PC-9 (cell line): ENCODE measurements around the gene CD28. TPM values are rescaled to one million over a fixed set of nuclear protein-coding genes. Genes with fewer than 3 reads are reported as not detected.
"Not testable (repeated sequence)": the region's sequence is repeated elsewhere in the genome, so short reads cannot be mapped to it uniquely, and the experiment has no call there.

ENCODE experiments used
- BruUV-seq: library from RNA; stranded (reverse); fragments of 400-500 nt; replicated peaks from 2 replicates; lab custom pipeline; 2021; lab: Mats Ljungman, UMichigan
- CTCF ChIA-PET: fragments of 300-600 bp; sonication (Branson Sonifier 250); formaldehyde crosslinking; loops from one replicate; lab custom pipeline; 2022; ENCODE audit warnings: antibody characterized with exemption; lab: Charles Lee
- POLR2A ChIA-PET: fragments of 300-600 bp; sonication (Branson Sonifier 250); formaldehyde crosslinking; loops from one replicate; lab custom pipeline; 2022; ENCODE audit warnings: antibody characterized with exemption; ENCODE audit not compliant: unreplicated experiment; lab: Charles Lee
- DNase-seq, 2 experiments: peaks; one replicate each; pipeline versions ENCODE4 v3.0.0 to v3.0.0-alpha.2; 2015 to 2022; ENCODE audit warnings: mixed read lengths in 1 of 2
- H2AFZ ChIP-seq: fragments of 200-600 bp; sonication (generic); 2 replicates; pipeline ENCODE4 v1.8.1; 2017; ENCODE audit warnings: antibody characterized with exemption
- H3F3A ChIP-seq: fragments of 200-600 bp; sonication (generic); 2 replicates; pipeline ENCODE4 v1.8.1; 2017; ENCODE audit warnings: antibody characterized with exemption, mild to moderate bottlenecking, low read depth; ENCODE audit not compliant: insufficient read depth
- H3K27ac ChIP-seq: fragments of 200-600 bp; sonication (generic); 2 replicates; pipeline ENCODE4 v1.6.1; 2016; ENCODE audit warnings: mixed run types
- H3K27me3 ChIP-seq: fragments of 200-600 bp; sonication (generic); 2 replicates; pipeline ENCODE4 v1.6.1; 2016; ENCODE audit warnings: low read depth, mixed run types; ENCODE audit not compliant: insufficient read depth
- H3K36me3 ChIP-seq: fragments of 200-600 bp; sonication (generic); 2 replicates; pipeline ENCODE4 v1.6.1; 2016; ENCODE audit warnings: low read depth, mixed run types
- H3K4me1 ChIP-seq: fragments of 200-600 bp; sonication (generic); replicated peaks from 2 replicates; pipeline ENCODE4 v1.6.1; 2016; ENCODE audit warnings: mixed run types; ENCODE audit not compliant: insufficient read depth
- H3K4me2 ChIP-seq: fragments of 200-600 bp; sonication (generic); 2 replicates; pipeline ENCODE4 v1.6.1; 2017; ENCODE audit warnings: mixed run types
- H3K4me3 ChIP-seq: fragments of 200-600 bp; sonication (generic); 2 replicates; pipeline ENCODE4 v1.6.1; 2016; ENCODE audit warnings: mixed run types
- H3K79me2 ChIP-seq: fragments of 200-600 bp; sonication (generic); 2 replicates; pipeline ENCODE4 v1.6.1; 2017; ENCODE audit warnings: low read depth, mixed run types
- H3K9me2 ChIP-seq: fragments of 200-600 bp; sonication (generic); 2 replicates; pipeline ENCODE4 v1.8.1; 2017; ENCODE audit warnings: mild to moderate bottlenecking; ENCODE audit not compliant: insufficient read depth
- H3K9me3 ChIP-seq: fragments of 200-600 bp; sonication (generic); 2 replicates; pipeline ENCODE4 v1.8.1; 2016; ENCODE audit warnings: low read depth; ENCODE audit not compliant: insufficient read depth
- H4K20me1 ChIP-seq: fragments of 200-600 bp; sonication (generic); 2 replicates; pipeline ENCODE4 v1.8.1; 2017; ENCODE audit not compliant: insufficient read depth
- EZH2 ChIP-seq: fragments of 200-600 bp; sonication (generic); IDR thresholded peaks from 2 replicates; pipeline ENCODE4 v1.8.0; 2017; ENCODE audit warnings: antibody characterized with exemption, low read depth
- intact Hi-C: fragments of 100-400 bp; cut with micrococcal nuclease; formaldehyde crosslinking; loops from one replicate; pipeline ENCODE4 v1.10.0; 2022; ENCODE audit not compliant: unreplicated experiment
- total RNA-seq: library from RNA; stranded (reverse); gene quantifications from 2 replicates; pipeline ENCODE4 v1.2.3, GENCODE V29; 2021
- TF ChIP-seq, protein P1 (sequence below): fragments of 200-600 bp; sonication (generic); conservative IDR thresholded peaks from 2 replicates; pipeline ENCODE4 v1.6.1; 2017; ENCODE audit warnings: mixed run types, antibody characterized with exemption, mild to moderate bottlenecking, moderate library complexity

The CD28 gene
- total RNA-seq, 1 experiment from 2014 or later = not detected

DNA sequence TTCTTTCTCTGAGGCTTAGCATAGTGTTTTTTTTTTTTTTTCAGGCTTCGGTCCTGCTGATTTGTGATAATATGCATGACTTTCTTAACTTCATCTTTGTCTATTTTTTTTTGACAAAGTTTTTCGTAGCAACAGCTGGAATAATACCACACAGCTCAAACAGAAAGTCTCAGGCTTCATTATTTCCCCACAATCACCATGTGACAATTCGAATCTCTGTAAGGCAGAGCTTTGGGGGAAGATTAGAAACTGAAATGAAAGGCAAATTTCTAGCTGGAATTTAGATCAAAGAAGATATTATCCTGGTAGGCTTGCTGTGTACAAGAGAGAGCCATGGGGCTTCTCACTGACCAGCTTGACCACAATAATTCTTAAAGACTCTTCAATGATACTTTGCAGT lies 12.2 kb upstream of the CD28 start:
- CTCF ChIA-PET = no interaction called here
- no TSS peak for BruUV-seq

DNA sequence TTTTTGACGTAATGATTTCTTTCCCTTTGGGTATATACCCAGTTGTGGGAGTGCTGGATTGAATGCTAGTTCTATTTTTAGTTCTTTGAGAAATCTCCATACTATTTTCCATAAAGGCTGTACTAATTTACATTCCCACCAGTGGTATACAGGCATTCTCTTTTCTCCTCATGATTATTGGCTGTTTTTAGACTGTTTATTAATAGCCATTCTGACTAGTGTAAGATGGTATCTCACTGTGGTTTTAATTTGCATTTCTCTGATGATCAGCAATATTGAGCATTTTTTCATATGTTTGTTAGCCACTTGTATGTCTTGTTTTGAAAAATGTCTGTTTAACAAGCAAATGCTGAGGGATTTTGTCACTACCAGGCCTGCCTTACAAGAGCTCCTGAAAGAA lies 9.2 kb upstream of the CD28 start:
- POLR2A ChIA-PET = no interaction called here
- no TSS peak for BruUV-seq
- H3K4me1 ChIP-seq = no peaks in the 10 kb centered on the region

More for the DNA sequence above, 12.2 kb upstream of the CD28 start:
- TF ChIP-seq, protein P1, sequence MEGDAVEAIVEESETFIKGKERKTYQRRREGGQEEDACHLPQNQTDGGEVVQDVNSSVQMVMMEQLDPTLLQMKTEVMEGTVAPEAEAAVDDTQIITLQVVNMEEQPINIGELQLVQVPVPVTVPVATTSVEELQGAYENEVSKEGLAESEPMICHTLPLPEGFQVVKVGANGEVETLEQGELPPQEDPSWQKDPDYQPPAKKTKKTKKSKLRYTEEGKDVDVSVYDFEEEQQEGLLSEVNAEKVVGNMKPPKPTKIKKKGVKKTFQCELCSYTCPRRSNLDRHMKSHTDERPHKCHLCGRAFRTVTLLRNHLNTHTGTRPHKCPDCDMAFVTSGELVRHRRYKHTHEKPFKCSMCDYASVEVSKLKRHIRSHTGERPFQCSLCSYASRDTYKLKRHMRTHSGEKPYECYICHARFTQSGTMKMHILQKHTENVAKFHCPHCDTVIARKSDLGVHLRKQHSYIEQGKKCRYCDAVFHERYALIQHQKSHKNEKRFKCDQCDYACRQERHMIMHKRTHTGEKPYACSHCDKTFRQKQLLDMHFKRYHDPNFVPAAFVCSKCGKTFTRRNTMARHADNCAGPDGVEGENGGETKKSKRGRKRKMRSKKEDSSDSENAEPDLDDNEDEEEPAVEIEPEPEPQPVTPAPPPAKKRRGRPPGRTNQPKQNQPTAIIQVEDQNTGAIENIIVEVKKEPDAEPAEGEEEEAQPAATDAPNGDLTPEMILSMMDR = no peak
- TF ChIP-seq EZH2 = no peak
- Histone ChIP-seq H3K36me3 (no peaks in the 10 kb centered on the region), H4K20me1 (no peaks in the 10 kb centered on the region), H3K4me2 (no peak overlapping the region), H3K79me2 (no peaks in the 10 kb centered on the region), H3K4me1 (no peaks in the 10 kb centered on the region), H3K27me3 (no peaks in the 10 kb centered on the region), H3K27ac (no peak overlapping the region), H2AFZ (no peak overlapping the region), H3F3A (no peaks in the 10 kb centered on the region), H3K9me3 (no peaks in the 10 kb centered on the region), H3K4me3 (no peak overlapping the region), H3K9me2 (no peaks in the 10 kb centered on the region)
- POLR2A ChIA-PET = no interaction called here
- no peak for DNase-seq
- intact Hi-C loops = no loop called here

DNA sequence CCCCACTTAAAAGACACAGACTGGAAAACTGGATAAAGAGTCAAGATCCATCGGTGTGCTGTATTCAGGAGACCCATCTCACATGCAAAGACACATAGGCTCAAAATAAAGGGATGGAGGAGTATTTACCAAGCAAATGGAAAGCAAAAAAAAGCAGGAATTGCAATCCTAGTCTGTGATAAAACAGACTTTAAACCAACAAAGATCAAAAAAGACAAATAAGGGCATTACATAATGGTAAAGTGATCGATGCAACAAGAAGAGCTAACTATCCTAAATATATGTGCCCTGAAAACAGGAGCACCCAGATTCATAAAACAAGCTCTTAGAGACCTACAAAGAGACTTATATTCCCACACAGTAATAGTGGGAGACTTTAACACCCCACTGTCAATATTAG lies 8.7 kb upstream of the CD28 start:
- POLR2A ChIA-PET, H3K9me3 ChIP-seq, H3K9me2 ChIP-seq, H3K36me3 ChIP-seq, intact Hi-C loops, H3K4me1 ChIP-seq, H3K27ac ChIP-seq, H2AFZ ChIP-seq, H3K79me2 ChIP-seq, H3K4me2 ChIP-seq, H3F3A ChIP-seq, DNase-seq, BruUV-seq, H4K20me1 ChIP-seq, H3K27me3 ChIP-seq, H3K4me3 ChIP-seq, CTCF ChIA-PET: not testable (repeated sequence)

More for the DNA sequence above, 9.2 kb upstream of the CD28 start:
- Histone ChIP-seq H3K4me3 (no peak overlapping the region), H3K9me3 (no peaks in the 10 kb centered on the region), H3K27ac (no peak overlapping the region), H3K36me3 (no peaks in the 10 kb centered on the region), H3K4me2 (no peak overlapping the region), H3K79me2 (no peaks in the 10 kb centered on the region), H3K9me2 (no peaks in the 10 kb centered on the region), H3F3A (no peaks in the 10 kb centered on the region), H3K27me3 (no peaks in the 10 kb centered on the region), H4K20me1 (no peaks in the 10 kb centered on the region), H2AFZ (no peak overlapping the region)
- TF ChIP-seq, protein P1 = no peak
- TF ChIP-seq EZH2 = no peak
- intact Hi-C loops = no loop called here
- CTCF ChIA-PET = no interaction called here
- DNase-seq = no peak

DNA sequence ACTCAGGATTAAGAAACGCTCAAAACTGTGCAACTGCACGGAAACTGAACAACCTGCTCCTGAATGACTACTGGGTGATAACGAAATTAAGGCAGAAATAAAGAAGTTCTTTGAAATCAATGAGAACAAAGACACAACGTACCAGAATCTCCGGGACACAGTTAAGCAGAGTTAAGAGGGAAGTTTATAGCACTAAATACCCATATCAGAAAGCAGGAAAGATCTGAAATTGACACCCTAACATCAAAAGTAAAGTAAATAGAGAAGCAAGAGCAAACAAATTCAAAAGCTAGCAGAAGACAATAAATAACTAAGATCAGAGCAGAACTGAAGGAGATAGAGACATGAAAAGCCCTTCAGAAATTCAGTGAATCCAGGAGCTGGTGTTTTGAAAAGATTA lies 8.0 kb upstream of the CD28 start:
- H2AFZ ChIP-seq, H3K4me3 ChIP-seq, BruUV-seq, H3K36me3 ChIP-seq, DNase-seq, H3F3A ChIP-seq, H4K20me1 ChIP-seq, H3K4me1 ChIP-seq, H3K9me3 ChIP-seq, H3K27me3 ChIP-seq, H3K79me2 ChIP-seq, intact Hi-C loops, POLR2A ChIA-PET, H3K9me2 ChIP-seq, CTCF ChIA-PET, H3K4me2 ChIP-seq, H3K27ac ChIP-seq: not testable (repeated sequence)
